ENCODE measurements around the gene STK32C.

DNA sequence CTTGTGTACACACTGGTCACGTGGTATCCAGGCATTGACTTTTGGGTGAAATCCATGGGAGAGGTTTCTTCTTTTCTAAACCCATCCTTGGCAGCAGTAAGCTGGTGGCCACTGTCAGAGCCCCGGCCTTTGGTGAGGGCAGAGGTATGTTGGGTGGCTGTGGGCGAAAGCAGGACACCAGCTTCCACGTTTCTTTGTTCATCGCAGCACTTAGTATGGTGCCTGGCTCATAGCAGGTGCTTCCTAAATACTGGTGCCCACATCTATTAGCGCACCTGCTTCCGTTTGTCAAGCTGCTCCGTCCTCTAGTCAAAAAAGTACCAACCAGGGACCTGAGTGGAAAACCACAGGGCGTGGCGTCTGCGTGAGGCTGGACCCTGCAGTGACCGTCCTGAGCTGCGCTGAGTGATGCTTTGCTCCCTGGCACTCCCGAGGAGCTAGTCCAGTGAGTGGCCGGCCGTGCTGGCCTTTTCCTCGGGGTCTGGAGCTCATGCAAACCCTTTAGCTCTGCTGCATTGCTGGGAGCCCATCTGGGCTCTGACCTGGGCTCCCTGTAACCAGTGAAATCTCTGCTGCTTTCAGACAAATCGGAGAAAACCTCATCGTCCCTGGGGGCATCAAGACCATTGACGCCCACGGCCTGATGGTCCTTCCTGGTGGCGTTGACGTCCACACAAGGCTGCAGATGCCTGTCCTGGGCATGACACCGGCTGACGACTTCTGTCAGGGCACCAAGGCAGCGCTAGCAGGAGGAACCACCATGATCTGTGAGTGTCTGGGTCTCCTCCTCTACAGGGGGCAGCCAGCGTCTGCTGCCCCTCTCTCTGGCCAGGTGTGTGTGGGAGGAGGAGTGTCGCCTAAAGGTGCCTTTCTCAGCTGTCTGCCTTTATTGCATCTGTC, 115.4 kb downstream of the STK32C start:
- TF ChIP-seq POLR2AphosphoS5 (IDR thresholded peaks at IDR 0.05; ENCODE audit: low read depth, low read length) (no peak), TAF1 (IDR thresholded peaks at IDR 0.05; ENCODE audit: borderline replicate concordance, insufficient read depth, low read length) (no peak)
- TF ChIP-seq, protein P1, sequence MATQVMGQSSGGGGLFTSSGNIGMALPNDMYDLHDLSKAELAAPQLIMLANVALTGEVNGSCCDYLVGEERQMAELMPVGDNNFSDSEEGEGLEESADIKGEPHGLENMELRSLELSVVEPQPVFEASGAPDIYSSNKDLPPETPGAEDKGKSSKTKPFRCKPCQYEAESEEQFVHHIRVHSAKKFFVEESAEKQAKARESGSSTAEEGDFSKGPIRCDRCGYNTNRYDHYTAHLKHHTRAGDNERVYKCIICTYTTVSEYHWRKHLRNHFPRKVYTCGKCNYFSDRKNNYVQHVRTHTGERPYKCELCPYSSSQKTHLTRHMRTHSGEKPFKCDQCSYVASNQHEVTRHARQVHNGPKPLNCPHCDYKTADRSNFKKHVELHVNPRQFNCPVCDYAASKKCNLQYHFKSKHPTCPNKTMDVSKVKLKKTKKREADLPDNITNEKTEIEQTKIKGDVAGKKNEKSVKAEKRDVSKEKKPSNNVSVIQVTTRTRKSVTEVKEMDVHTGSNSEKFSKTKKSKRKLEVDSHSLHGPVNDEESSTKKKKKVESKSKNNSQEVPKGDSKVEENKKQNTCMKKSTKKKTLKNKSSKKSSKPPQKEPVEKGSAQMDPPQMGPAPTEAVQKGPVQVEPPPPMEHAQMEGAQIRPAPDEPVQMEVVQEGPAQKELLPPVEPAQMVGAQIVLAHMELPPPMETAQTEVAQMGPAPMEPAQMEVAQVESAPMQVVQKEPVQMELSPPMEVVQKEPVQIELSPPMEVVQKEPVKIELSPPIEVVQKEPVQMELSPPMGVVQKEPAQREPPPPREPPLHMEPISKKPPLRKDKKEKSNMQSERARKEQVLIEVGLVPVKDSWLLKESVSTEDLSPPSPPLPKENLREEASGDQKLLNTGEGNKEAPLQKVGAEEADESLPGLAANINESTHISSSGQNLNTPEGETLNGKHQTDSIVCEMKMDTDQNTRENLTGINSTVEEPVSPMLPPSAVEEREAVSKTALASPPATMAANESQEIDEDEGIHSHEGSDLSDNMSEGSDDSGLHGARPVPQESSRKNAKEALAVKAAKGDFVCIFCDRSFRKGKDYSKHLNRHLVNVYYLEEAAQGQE (IDR thresholded peaks at IDR 0.05; ENCODE audit: insufficient read depth in 1 of 2, low read depth in 2 of 2, low read length in 2 of 2) = no peak

All from PFSK-1 (cell line).